Measurements from ENCODE around the gene MYH11. TPM values are rescaled to one million over a fixed set of nuclear protein-coding genes. Genes with fewer than 3 reads are reported as not detected.
"Not testable (repeated sequence)": the region's sequence is repeated elsewhere in the genome, so short reads cannot be mapped to it uniquely, and the experiment has no call there.

The MYH11 gene
- total RNA-seq, 2 experiments from 2014 or later: not detected

DNA sequence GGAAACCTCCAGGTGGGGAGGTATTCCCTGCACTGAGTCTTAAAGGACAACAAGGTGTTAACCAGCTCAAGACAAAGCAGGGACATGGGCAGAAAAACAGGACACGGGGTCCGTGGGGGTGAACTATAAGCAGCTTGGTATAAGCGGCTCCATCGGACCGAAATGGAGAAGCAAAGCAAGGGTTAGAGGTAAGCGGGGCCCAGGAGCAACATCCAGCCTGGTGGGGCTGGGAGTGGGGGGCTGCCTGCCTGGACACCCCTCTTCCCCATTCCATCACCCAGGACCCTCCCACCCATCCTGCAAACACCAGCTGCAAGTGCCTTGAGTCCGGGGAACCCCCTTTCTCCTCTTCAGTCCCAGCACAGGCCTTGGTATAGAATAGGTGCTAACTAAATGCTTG, 29.5 kb downstream of the MYH11 start:
- Mint-ChIP-seq H3K9me3 (no peaks in the 10 kb centered on the region), H3K27me3 (peaks cover 2% of the 10 kb centered on the region), H3K4me1 (no peaks in the 10 kb centered on the region), H3K27ac (no peak overlapping the region), H3K36me3 (no peaks in the 10 kb centered on the region), H3K4me3 (no peak overlapping the region)
- POLR2A ChIA-PET: no interaction called here
- no peak for ATAC-seq (ENCODE audit: low read depth)
- no peak for DNase-seq

DNA sequence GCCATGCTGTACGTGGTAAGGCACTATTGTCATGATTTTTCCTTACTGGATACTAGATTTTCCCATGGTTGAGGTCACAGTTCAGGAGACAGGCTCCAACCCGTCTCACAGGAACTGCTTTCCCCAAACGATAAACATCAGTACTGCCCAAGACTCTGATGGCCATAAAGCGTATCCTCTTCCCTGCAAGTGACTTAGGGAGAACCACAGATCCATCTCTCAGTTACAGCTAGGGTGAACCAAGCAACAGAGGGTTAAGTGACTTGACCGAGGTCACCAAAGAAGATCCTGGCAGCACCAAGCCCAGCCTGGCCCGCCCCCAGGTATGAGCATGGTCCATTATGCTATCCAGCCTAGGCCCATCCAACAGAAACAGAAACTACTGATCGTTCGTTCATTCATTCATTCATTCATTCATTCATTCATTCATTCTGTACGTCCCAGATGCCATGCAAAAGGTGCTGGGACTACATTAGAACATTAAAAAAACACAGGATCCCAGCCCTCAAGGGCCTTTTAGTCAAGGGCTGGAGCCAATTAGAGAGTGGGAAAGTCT, 31.0 kb downstream of the MYH11 start:
- Mint-ChIP-seq H3K27me3 (peaks cover 2% of the 10 kb centered on the region), H3K27ac (no peak overlapping the region), H3K4me1 (no peaks in the 10 kb centered on the region), H3K36me3 (no peaks in the 10 kb centered on the region), H3K4me3 (no peak overlapping the region), H3K9me3 (no peaks in the 10 kb centered on the region)
- POLR2A ChIA-PET: no interaction called here
- ATAC-seq (ENCODE audit: low read depth): no peak
- no peak for DNase-seq

DNA sequence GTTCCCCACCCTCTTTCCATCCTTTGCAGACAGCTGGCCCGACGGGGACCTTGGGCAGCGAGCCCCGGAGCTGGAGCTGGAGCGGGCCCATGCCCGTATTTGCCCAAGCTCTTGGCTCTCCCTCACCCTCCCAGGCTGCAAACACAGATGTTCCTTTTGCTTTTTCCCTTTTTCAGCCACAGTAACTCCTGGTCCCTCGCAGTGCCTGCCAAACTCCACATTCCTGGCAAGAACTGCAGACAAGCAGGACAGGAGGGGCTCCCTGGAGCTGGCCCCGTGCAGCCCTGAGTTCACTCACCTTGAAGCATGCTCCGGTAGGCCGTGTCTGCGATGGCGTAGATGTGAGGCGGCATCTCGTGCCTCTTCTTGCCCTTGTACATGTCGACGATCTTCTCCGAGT, 33.9 kb downstream of the MYH11 start:
- DNase-seq (no peak), ATAC-seq (ENCODE audit: low read depth) (no peak)
- no peak overlapping the region for H3K27ac Mint-ChIP-seq
- no peaks in the 10 kb centered on the region for H3K36me3 Mint-ChIP-seq
- no peak overlapping the region for H3K4me3 Mint-ChIP-seq
- H3K9me3 Mint-ChIP-seq: no peaks in the 10 kb centered on the region
- POLR2A ChIA-PET: interaction anchor here (0.5 kb wide), 1 partner anchor 258 kb away, joined by 4 read pairs; no protein-coding TSS in a partner anchor
- H3K27me3 Mint-ChIP-seq: no peaks in the 10 kb centered on the region
- H3K4me1 Mint-ChIP-seq: no peaks in the 10 kb centered on the region

DNA sequence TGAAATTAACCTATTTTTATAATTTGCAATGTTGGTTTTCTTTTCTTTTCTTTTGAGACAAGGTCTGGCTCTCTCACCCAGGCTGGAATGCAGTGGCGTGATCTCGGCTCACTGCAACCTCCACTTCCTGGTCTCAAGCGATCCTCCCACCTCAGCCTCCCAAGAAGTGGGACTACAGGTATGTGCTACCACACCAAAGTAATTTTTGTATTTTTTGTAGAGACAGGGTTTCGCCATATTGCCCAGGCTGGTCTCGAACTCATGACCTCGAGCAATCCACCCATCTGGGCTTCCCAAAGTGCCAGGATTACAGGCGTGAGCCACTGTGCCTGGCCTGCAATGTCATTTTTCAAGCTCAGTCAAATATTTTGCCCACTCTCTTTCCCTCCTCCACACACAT, 36.0 kb downstream of the MYH11 start:
- Mint-ChIP-seq H3K9me3 (peaks cover 7% of the 10 kb centered on the region), H3K27ac (no peak overlapping the region), H3K27me3 (peaks cover 5% of the 10 kb centered on the region), H3K4me1 (no peaks in the 10 kb centered on the region), H3K4me3 (no peak overlapping the region), H3K36me3 (peaks cover 2% of the 10 kb centered on the region)
- DNase-seq (no peak), ATAC-seq (ENCODE audit: low read depth) (no peak)
- POLR2A ChIA-PET: no interaction called here

DNA sequence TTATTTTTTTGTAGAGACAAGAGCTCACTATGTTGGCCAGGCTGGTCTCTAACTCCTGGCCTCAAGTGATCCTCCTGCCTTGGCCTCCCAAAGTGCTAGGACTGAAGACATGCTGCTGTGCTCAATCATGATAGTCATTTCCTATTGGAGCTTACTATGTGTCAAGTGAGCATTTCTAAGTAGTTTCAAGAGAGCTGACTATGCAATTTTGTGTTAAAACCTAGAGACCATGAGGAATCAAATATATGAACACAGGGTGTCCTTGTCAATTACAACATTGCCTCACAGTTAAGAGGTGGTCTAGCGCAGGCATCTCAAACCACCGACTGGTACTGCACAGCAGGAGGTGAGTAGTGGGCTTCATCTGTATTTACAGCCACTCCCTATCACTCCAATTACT, 37.8 kb downstream of the MYH11 start:
- Mint-ChIP-seq H3K4me3 (no peak overlapping the region), H3K27me3 (peaks cover 5% of the 10 kb centered on the region), H3K27ac (no peak overlapping the region), H3K36me3 (peaks cover 2% of the 10 kb centered on the region), H3K4me1 (no peaks in the 10 kb centered on the region), H3K9me3 (peaks cover 10% of the 10 kb centered on the region)
- DNase-seq (no peak), ATAC-seq (ENCODE audit: low read depth) (no peak)
- POLR2A ChIA-PET: no interaction called here

DNA sequence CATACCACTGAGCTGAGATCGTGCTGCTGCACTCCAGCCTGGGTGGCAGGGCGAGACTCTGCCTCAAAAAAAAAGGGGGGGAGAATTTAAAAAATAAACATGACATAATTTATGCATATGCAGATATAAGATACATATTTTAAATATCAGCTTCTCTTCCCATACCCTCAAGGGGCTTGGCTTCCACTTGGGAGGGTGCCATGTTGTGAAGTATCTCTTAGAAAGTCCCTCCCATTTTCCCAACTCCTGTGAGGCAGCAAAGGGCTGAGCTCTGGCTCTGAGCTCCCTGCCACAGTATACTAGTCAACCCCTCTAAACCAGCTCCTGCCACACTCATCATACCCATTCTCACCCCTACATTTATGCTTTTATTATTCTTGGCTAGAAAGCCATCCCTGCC, 39.4 kb downstream of the MYH11 start:
- H3K36me3 Mint-ChIP-seq: peaks cover 2% of the 10 kb centered on the region
- POLR2A ChIA-PET: no interaction called here

DNA sequence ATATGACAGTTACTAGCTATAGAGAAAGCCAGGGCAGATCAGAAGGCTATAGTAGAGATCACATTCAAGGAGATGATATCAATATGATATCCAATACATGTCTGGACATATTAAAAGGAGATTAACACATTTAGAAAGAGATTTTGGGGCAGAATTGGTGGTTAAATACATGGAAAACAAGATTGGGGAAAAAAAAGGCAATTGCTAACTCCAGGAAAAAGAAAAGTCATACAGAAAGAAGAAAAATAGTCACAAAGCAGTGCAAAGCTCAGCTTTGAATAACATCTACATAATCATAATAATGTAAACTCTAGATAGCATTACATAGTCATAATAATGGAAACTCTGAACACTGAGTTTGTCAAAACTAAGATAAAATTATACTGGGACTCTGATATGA, 40.6 kb downstream of the MYH11 start:
- peaks cover 2% of the 10 kb centered on the region for H3K36me3 Mint-ChIP-seq
- ATAC-seq (ENCODE audit: low read depth) (no peak), DNase-seq (no peak)
- H3K9me3 Mint-ChIP-seq: peaks cover 10% of the 10 kb centered on the region
- peaks cover 12% of the 10 kb centered on the region for H3K27me3 Mint-ChIP-seq
- H3K4me1 Mint-ChIP-seq: no peaks in the 10 kb centered on the region
- POLR2A ChIA-PET: no interaction called here
- no peak overlapping the region for H3K4me3 Mint-ChIP-seq
- H3K27ac Mint-ChIP-seq: no peak overlapping the region

More for the DNA sequence above, 39.4 kb downstream of the MYH11 start:
- ATAC-seq (ENCODE audit: low read depth) (no peak), DNase-seq (no peak)
- Mint-ChIP-seq H3K4me1 (no peaks in the 10 kb centered on the region), H3K4me3 (no peak overlapping the region), H3K27me3 (peaks cover 8% of the 10 kb centered on the region), H3K27ac (no peak overlapping the region), H3K9me3 (peaks cover 10% of the 10 kb centered on the region)

DNA sequence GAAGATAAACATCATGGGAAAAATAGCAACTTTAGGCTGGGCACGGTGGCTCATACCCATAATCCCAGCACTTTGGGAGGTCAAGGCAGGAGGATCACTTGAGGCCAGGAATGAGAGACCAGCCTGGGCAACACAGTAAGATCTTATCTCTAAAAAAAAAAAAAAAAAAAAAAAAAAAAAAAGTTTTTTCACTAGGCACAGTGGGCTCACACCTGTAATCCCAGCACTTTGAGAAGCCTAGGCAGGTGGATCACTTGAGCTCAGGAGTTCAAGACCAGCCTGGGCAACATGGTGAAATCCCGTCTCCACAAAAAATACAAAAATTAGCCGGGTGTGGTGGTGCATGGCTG, 44.5 kb downstream of the MYH11 start:
- POLR2A ChIA-PET; H3K9me3 Mint-ChIP-seq; DNase-seq; H3K4me1 Mint-ChIP-seq; ATAC-seq (ENCODE audit: low read depth); H3K36me3 Mint-ChIP-seq; H3K4me3 Mint-ChIP-seq; H3K27ac Mint-ChIP-seq: not testable (repeated sequence)
- H3K27me3 Mint-ChIP-seq: peaks cover 21% of the 10 kb centered on the region

DNA sequence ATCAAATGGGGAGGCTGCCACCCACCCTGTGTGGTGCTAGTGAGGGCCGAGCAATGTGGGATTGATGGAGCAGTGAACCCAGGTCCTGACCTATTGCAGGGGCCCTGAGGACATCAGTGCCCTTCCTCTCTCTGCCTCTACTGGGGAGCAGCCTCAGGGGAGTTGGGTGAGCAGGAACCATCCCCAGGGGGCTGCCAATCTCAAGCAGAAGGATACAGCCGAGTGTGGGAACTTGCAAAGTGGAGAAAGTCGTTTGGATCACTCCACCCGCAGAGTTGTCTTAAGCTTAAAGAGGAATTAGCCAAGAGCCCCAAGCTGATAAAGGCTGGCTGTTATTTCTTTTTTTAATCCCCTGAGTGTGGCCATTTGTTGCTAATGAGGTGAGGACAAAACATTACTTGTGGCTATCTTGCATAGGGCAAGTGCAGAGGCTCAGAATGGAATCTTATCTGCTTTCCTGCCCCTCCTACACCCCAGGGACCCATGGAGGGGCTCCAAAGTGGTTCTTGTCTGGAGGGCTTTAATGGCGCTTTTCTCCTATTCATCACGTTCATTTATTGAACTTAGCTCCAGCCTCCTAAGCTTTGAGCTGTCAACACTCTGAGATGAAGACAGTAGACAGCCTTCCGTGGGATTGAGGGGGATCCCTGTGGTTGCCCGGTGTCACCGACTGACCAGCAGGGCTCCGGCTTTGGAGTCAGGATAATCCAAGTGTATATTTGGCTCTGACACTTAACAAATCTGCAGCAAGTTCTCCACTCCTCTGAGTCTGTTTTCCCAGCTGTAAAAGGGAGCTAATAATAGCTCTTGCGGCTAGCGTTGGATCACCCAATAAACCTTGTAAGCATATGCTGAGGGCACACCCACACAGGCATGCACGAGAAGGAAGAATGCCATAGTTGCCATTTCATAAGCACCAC, 45.1 kb downstream of the MYH11 start:
- Mint-ChIP-seq H3K4me3 (no peak overlapping the region), H3K9me3 (peaks cover 7% of the 10 kb centered on the region), H3K27me3 (peaks cover 23% of the 10 kb centered on the region), H3K4me1 (no peaks in the 10 kb centered on the region), H3K27ac (no peak overlapping the region), H3K36me3 (peaks cover 2% of the 10 kb centered on the region)
- no peak for ATAC-seq (ENCODE audit: low read depth)
- POLR2A ChIA-PET: no interaction called here
- DNase-seq: no peak

DNA sequence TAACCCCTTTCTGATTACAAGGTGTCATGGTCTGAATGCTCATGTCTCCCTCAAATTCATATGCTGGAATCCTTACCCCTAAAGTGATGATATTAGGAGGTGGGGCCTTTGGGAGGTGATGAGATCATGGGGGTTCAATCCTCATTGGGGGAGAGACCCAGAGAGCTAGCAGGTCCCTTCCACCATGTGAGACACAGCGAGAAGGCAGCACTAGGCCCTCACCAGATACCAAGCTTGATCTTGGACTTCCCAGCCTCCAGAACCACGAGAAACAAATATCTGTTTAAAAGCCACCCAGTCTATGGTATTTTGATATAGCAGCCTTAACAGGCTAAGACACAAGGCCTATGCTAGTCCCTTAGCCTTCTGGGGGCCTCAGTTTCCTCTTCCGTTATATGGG, 45.9 kb downstream of the MYH11 start:
- no peaks in the 10 kb centered on the region for H3K36me3 Mint-ChIP-seq
- H3K27ac Mint-ChIP-seq: no peak overlapping the region
- DNase-seq: no peak
- peaks cover 4% of the 10 kb centered on the region for H3K9me3 Mint-ChIP-seq
- no peak for ATAC-seq (ENCODE audit: low read depth)
- H3K27me3 Mint-ChIP-seq: peaks cover 20% of the 10 kb centered on the region
- no peak overlapping the region for H3K4me3 Mint-ChIP-seq
- POLR2A ChIA-PET: no interaction called here
- peaks cover 2% of the 10 kb centered on the region for H3K4me1 Mint-ChIP-seq

DNA sequence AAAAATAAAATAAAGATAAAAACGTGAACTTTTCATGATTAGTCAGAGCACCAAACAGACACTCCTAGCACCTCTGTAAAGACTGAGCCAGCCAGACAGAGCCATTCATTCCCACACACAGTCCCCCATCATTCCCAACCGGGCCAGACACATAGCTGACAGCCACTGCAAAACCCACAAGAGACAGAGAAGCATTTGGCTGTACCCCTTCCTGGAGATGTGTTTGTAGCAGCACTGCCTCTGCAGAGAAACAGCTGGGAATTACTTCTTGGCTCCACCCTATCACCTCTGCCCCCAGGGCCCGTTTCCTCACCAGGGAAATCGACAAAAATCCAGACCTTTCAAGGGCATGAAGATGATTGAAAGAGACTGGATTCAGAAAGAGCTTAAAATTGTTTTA, 46.4 kb downstream of the MYH11 start:
- no peak overlapping the region for H3K4me3 Mint-ChIP-seq
- peaks cover 20% of the 10 kb centered on the region for H3K27me3 Mint-ChIP-seq
- ATAC-seq (ENCODE audit: low read depth) (no peak), DNase-seq (no peak)
- H3K36me3 Mint-ChIP-seq: no peaks in the 10 kb centered on the region
- H3K27ac Mint-ChIP-seq: no peak overlapping the region
- H3K9me3 Mint-ChIP-seq: peaks cover 1% of the 10 kb centered on the region
- H3K4me1 Mint-ChIP-seq: peaks cover 2% of the 10 kb centered on the region
- POLR2A ChIA-PET: no interaction called here

DNA sequence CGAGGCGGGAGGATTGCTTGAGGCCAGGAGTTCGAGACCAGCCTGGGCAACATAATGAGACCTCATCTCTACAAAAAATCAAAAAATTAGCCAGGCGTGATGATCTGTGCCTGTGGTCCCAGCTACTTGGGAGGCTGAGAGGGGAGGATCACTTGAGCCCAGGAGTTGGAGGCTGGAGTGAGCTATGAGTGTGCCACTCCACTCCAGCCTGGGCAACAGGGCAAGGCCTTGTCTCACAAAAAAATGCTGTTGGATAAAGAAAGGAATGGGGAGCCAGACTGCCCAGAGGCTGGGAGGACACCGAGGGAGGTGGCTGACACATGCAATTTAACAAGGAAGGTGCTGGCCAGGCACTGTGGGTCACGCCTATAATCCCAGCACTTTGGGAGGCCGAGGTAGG, 47.5 kb downstream of the MYH11 start:
- peaks cover 20% of the 10 kb centered on the region for H3K27me3 Mint-ChIP-seq
- H3K4me1 Mint-ChIP-seq; POLR2A ChIA-PET; H3K36me3 Mint-ChIP-seq; H3K4me3 Mint-ChIP-seq; ATAC-seq (ENCODE audit: low read depth); DNase-seq; H3K9me3 Mint-ChIP-seq; H3K27ac Mint-ChIP-seq: not testable (repeated sequence)

DNA sequence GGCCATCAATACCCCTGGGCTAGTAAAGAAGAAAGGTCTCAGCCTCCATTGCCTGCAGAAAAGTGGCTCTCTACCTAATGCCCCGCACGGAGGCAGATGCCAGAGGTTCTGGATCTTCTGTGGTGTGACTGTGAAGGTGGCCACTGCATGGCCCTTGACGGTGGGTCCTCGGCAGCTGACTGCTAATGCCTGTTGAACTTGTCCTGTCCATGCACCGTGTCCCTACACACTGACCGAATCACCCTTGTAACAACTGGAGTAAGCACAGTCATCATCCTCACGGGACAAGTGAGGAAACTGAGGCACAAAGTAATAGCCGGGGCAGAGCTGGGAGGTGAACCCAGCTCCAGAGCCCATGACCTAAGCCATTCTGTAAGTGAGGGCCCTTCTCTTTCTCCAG, 48.8 kb downstream of the MYH11 start:
- Mint-ChIP-seq H3K27ac (no peak overlapping the region), H3K36me3 (no peaks in the 10 kb centered on the region), H3K4me3 (no peak overlapping the region), H3K27me3 (peaks cover 20% of the 10 kb centered on the region), H3K4me1 (peaks cover 2% of the 10 kb centered on the region), H3K9me3 (no peaks in the 10 kb centered on the region)
- POLR2A ChIA-PET: no interaction called here
- ATAC-seq (ENCODE audit: low read depth): no peak
- no peak for DNase-seq

DNA sequence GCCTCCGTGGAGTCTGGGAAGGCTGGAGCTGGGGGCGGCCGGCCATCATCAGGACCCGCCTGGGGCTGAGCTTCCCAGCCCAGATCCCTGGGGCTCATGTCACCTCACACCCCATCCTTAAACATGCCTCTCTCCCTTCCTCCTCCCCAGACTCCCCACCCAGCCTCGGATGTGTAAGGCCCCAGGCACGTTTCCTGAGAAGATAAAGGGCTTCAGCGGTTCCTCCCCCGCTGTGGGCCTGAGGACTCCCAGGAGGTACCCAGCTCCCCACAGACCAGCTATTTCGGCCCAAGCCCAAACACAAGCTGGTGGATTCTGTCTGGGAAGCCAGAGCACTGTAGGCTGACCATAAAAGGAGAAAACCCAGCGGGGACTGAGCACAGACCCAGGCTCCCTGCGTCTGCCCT, 49.2 kb downstream of the MYH11 start:
- POLR2A ChIA-PET: no interaction called here
- H3K27me3 Mint-ChIP-seq: peaks cover 20% of the 10 kb centered on the region
- H3K36me3 Mint-ChIP-seq: no peaks in the 10 kb centered on the region
- ATAC-seq (ENCODE audit: low read depth) (no peak), DNase-seq (no peak)
- H3K27ac Mint-ChIP-seq: no peak overlapping the region
- H3K4me3 Mint-ChIP-seq: no peak overlapping the region
- peaks cover 2% of the 10 kb centered on the region for H3K4me1 Mint-ChIP-seq
- H3K9me3 Mint-ChIP-seq: no peaks in the 10 kb centered on the region

All from activated naive CD8-positive, alpha-beta T cell treated with anti-CD3 and anti-CD28 coated beads, Interleukin-2, amount 10 ng/mL, durations not matched to agents 7 days and 5 days (primary cell).